GM21447 (cell line): ENCODE results near the gene ST6GALNAC5.

Source experiments
- ATAC-seq: cut with Tn5 transposase; IDR thresholded peaks from one replicate; pipeline ENCODE4 v1.9.1; 2021; ENCODE audit not compliant: unreplicated experiment

The ST6GALNAC5 gene

DNA sequence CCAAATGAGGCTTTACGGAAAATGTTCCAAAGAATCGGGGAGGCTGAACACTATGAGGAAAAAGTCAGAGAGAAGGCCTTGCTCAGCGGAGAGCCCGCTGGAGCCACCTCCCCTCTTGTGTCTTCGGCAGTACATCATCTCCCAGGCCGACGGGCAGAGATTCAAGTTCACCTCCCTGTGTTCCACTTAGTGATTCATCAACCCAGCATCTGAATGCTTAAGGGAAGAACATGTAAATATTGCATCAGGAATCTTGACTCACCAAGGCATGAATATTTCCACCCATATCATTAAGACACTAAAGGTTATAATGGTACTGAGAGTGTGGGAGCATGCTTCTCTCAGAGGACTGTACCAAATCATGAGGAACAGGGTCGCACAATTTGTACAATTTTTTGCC, 172.5 kb downstream of the ST6GALNAC5 start:
- no peak for ATAC-seq

DNA sequence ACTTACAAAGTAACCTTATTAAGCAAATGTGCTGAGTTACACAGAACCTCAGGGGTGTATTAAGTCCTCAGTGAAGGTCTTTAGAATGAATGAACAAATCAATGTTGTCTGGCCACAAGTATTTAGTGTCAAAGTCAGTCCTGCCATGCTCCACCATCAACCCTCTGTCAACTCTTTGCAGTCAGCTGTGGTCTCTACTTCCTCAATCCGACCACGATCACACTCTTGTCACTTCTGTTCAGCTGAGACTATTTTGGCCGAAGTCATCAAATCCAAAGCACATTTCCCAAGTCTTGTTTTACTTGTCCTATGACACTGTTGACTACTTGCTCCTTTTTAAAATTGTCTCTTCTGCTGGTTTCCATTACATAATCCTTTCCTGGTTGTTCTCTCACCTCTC, 173.5 kb downstream of the ST6GALNAC5 start:
- no peak for ATAC-seq

- no peak for ATAC-seq
Observed at GRCh38 chr1:77044133-77044849, 177.0 kb downstream of the ST6GALNAC5 start.

GRCh38 chr1:77047575-77047974, 180.3 kb downstream of the ST6GALNAC5 start:
- no peak for ATAC-seq

GRCh38 chr1:77047978-77048614, 180.8 kb downstream of the ST6GALNAC5 start:
- ATAC-seq, result no peak

- no peak for ATAC-seq
Observed at GRCh38 chr1:77048615-77049005, 181.3 kb downstream of the ST6GALNAC5 start.

GRCh38 chr1:77051425-77051824, 184.1 kb downstream of the ST6GALNAC5 start:
- no peak for ATAC-seq

GRCh38 chr1:77056525-77056924, 189.2 kb downstream of the ST6GALNAC5 start:
- ATAC-seq, result no peak

GRCh38 chr1:77057994-77058585, 190.8 kb downstream of the ST6GALNAC5 start:
- no peak for ATAC-seq

- ATAC-seq, result no peak
Observed at GRCh38 chr1:77060000-77060399, 192.7 kb downstream of the ST6GALNAC5 start.

DNA sequence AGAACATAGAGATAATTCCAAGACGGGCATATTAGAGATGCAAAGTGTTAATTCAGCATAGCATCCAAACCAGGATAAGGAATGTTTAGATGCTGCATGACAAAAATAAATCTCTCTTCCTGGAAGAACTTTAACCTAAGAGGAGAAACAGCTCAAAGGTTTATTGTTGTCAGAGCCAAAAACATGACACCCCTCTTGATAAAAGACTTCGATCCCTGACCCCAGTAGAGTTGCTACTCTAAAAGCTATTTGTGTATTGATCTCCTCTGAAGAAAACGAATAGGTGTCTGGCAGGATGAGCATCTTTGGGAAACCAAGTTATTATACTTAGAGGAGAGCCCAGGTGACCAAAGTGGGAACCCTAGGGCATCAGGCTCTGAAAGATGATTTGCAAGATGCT, 193.9 kb downstream of the ST6GALNAC5 start:
- ATAC-seq, result no peak

- no peak for ATAC-seq
Observed at GRCh38 chr1:77063118-77063517, 195.8 kb downstream of the ST6GALNAC5 start.

GRCh38 chr1:77064246-77064645, 197.0 kb downstream of the ST6GALNAC5 start:
- ATAC-seq, result no peak

- ATAC-seq, result no peak
Observed at GRCh38 chr1:77065693-77066342, 198.5 kb downstream of the ST6GALNAC5 start.

- no peak for ATAC-seq
Observed at GRCh38 chr1:77068013-77068412, 200.7 kb downstream of the ST6GALNAC5 start.

DNA sequence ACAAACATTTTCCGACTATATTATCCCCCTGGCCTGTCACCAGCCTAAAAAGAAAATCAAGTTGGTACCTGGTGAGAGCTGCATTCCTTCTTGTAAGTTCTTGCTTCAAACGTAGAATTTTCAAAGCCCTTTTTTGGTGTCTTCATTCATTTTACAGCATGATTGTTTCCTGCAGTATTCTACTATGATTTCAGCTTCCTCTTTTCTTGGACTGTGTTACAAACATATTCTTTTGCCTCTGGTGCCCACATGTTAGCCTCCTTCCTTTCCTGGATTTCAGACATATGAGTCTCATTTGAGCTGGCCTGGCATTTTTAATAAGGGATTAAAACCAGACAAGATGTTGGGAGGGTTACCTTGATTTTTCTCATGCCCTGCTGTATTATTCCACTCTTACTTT, 209.5 kb downstream of the ST6GALNAC5 start:
- no peak for ATAC-seq

DNA sequence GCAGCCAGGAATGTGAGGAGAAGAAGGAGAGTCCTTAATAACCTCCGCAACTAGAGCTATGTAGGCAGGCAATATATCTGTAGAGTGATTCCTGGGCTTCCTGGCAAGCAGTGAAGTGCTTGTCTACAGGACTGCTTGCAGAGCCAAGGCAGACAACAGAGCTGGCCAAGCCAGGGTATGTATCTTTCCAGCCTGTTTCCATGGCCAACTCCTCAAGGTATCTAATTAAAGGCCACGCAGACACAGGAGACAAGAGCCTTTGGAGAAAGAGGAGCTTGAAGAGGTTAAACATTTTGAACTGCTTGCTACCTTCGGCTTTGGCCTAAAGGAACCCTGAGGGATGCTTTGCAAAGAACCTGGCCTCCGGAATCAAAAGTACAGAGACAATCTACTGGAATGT, 214.6 kb downstream of the ST6GALNAC5 start:
- no peak for ATAC-seq

- ATAC-seq, result no peak
Observed at GRCh38 chr1:77084457-77084856, 217.2 kb downstream of the ST6GALNAC5 start.

GRCh38 chr1:77085109-77085508, 217.8 kb downstream of the ST6GALNAC5 start:
- ATAC-seq, result no peak

DNA sequence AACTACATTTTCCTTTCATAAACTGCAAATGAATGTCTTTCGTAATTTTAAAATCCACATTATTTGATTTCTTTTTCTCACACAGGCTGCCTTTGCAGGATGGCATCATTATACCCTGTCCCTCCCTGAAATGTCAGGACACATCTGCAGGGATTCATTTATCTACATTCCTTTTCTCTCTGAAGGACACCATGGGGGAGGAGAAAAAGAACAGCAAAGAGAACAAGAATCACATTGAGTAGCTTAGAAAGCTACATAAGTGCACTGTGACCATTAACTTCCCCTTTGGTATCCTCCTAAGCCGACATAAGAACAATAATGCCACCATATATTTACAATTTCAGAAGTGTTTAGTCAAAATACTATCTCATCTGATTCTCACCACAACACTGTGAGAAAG, 222.5 kb downstream of the ST6GALNAC5 start:
- ATAC-seq, result no peak

DNA sequence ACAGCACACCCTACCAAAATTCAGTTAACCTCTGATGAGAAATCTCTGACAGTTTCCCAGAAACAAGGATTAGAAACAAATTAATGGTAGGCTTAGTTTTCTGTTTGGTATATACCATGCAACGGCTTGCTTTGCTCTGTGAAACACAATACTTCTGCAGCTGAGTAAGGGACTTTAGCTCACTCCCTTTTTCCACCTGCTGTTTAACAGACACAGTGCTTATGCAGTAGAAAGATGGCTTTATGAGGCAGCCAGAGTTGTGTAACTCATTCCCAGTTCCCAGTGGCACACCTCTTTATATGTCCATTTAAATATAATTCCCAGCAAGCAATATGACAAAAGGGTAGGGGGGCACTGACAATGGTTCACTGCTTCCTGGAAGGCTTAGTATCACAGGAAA, 228.0 kb downstream of the ST6GALNAC5 start:
- ATAC-seq, result no peak
